ENCODE results near the gene ZBTB5. TPM values are rescaled to one million over a fixed set of nuclear protein-coding genes. Genes with fewer than 3 reads are reported as not detected.
A peak's percentile ranks its signal among the peaks of the same experiment; 100 is the strongest.

The ZBTB5 gene
- total RNA-seq, 1 experiment from 2014 or later: 5.7 TPM

DNA sequence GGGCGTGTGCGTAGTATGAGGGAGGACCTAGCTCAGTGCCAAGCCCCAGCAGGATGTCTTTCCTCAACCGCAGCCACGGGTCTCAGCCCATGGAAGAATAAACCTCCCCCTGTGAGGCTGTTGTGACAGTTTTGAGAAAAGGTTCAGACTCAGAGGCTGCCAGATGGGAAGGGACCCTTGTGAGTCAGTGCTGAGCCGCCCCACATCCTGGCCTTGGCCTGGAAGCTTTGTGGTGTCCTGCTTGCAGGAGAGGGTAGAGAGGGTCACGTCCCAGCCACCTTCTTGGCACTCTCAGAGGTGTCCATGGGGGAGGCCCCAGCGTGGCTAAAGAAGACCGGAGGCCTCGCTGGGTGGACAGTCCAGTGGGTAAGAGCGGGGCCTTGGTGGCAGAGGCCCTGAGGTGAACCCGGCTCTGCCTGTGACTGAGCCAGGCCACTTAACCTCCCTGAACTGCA is 39.9 kb downstream of the ZBTB5 start:
- DNase-seq (ENCODE audit: low read depth): no peak

DNA sequence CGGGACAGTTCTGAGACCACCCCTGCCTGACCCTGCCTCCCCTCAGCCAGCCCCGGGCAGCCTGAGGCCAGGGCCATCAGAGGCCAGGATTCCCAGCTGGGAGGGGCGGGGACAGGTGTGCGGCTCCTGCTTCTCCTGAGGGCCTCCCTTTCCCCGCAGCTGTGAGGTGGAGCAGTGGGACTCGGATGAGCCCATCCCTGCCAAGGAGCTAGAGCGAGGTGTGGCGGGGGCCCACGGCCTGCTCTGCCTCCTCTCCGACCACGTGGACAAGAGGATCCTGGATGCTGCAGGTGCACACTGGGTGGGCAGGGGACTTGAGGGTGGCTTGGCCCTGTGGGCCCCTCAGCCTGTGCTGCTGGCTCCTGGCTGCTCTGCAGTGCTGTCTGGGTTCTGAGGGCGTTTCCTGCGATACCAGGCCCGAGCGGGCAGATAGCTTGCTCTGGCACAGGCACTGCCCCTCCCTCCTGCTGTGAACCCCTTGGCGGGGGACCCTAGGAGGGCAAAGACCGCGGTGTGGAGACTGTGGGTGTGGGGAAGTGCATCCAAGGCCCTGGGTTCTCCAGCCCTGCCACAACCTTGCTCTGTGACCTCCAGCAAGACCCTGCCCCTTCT is 40.5 kb downstream of the ZBTB5 start:
- DNase-seq (ENCODE audit: low read depth): no peak

GRCh38 chr9:37424204-37424685 is 41.0 kb downstream of the ZBTB5 start:
- no peak for DNase-seq (ENCODE audit: low read depth)

DNA sequence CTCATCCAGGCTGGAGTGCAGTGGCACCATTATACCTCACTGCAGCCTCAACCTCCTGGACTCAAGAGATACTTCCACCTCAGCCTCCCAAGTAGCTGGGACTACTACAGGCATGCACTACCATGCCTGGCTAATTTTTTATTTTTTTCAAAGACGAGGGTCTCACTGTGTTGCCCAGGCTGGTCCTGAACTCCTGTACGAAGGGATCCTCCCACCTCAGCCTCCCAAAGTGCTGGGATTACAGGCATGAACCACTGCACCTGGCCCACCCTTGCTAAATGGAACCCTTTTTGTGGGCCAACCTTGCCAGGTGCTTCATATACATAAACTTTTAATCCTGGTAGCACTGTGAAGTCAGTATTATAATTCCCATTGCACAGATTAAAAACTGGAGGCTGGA is 41.7 kb downstream of the ZBTB5 start:
- no peak for DNase-seq (ENCODE audit: low read depth)

DNA sequence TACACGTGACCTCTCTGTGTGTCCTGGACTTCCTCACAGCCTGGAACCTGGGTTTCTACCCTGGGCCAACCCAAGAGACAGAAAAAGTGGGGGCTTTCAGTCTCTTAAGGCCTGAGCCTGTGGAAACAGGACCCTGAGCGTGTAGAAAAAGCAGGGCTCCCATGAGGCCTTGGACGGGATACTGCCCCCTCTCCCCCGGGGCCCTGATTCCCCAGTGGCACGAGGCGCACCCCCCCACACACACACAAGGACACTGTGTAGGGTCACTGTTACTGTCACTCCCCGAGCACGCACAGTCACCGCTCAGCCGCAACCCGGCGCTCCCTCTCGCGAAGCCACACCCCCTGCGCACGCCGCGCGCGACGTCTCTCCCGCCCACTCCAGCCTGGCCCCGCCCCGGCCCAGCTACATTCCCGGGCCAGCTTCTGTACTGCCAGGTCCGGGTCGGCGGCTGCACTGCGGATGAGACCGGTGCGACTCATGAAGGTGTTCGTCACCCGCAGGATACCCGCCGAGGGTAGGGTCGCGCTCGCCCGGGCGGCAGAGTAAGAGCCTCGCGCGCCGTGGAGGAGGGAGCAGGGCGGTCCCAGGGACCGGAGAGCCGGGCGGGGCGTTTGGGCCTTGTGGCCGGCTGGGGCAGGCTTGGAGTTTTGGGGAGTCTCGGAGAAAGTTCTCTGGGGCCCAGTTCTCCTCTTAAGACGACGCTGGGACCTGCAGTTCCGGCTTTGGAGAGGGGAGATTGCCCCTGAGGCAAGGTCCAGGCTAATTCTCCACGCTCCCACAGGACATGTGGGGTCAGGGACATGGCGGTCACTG is 42.8 kb downstream of the ZBTB5 start, which contains the start of gene GRHPR:
TSS of gene GRHPR (plus strand) at position 408 of the 816 bp plus-strand sequence. CDS start at position 463, 55 bp downstream.
- DNase-seq (ENCODE audit: low read depth): peak; percentile 82

GRCh38 chr9:37421914-37422288 is 43.3 kb downstream of the ZBTB5 start:
- DNase-seq (ENCODE audit: low read depth): no peak

DNA sequence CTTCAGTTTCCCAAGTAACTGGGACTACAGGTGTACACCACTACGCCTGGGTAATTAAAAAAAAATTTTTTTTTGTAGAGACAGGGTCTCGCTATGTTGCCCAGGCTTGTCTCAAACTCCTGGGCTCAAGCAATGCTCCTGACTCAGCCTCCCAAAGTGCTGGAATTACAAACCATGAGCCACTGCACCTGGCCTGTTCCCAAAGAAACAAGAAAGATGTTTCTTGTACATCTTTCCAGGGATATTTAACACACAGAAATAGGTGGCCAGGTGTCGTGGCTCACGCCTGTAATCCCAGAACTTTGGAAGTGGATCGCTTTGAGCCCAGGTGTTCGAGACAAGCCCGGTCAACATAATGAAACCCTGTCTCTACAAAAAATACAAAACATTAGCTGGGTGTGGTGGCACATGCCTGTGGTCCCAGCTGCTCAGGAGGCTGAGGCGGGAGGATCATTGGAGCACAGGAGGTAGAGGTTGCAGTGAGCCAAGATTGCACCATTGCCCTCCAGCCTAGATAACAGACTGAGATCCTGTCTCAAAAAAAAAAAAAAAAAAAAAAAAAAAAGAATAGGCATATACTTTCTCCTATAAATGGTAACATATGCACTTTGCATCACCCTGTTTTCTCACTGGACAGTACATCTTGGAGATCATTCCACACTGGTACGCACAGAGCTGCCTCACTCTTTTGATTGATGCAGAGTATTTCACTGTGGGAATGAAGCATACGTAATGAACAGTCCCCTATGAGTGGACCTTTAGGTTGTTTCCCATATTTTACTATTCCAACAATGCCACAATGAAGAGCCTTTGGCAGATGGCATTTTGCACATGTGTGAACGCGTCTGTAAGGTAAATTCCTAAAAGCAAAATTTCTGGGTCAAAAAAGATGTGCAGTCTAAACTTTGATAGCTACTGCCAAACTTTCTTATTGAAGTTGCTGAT is 44.7 kb downstream of the ZBTB5 start:
- no peak for DNase-seq (ENCODE audit: low read depth)

DNA sequence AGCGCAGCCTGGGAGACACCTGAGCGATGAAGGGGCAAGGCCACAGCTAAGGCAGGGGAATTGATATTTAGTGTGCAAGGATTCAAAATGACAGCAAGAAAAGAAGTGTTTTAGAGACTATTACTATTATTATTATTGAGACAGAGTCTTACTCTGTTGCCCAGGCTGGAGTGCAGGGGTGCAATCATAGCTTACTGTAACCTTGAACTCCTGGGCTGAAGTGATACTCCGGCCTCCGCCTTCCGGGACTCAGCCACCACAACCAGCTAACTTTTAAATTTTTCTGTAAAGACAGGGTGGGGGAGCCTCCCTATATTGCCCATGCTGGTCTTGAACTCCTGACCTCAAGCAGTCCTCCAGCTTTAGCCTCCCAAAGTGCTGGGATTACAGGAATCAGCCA is 46.0 kb downstream of the ZBTB5 start:
- no peak for DNase-seq (ENCODE audit: low read depth)

GRCh38 chr9:37417857-37418618 is 47.2 kb downstream of the ZBTB5 start:
- no peak for DNase-seq (ENCODE audit: low read depth)

GRCh38 chr9:37417252-37417803 is 47.9 kb downstream of the ZBTB5 start:
- no peak for DNase-seq (ENCODE audit: low read depth)

GRCh38 chr9:37415011-37415719 is 50.1 kb downstream of the ZBTB5 start:
- peak; percentile 73 for DNase-seq (ENCODE audit: low read depth)

DNA sequence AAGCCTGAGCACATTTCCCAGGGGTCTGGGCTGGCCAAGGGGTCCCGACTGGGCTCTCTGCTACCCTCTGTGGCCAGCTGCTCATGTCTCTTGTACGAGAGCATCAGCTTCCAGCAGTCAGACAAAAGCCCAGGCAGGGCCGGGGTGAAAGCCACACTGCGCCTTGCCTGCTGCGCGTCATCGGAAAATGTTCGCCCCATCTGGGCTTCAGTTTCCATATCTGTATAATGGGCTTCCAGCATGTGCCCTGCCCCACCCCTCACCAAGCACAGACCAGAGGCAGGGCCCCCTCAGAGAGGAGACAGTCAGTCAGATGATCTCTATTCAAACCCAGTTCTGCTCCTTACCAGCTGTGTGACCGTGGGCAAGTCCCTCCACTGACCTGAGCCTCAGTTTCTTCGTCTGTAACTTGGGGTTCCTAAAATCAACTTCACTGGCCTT is 50.7 kb downstream of the ZBTB5 start:
- DNase-seq (ENCODE audit: low read depth): no peak

DNA sequence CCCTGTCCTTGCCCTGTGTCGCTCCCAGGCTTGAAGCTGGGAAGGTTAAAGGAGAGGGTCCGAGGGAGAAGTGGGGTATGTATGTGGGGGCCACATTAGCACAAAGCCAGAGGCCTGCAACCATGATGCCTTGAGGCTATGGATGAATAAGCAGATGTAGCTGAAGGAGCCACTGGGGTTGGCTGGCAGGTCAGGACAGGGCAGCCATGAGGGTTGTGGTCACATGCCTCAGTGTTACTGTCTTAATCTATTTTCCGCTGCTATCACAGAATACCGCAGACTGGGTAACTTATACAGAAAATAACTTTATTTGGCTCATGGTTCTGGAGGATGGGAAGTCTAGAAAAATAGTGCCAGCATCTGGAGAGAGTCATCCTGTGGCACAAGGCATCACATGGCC is 51.9 kb downstream of the ZBTB5 start:
- no peak for DNase-seq (ENCODE audit: low read depth)

DNA sequence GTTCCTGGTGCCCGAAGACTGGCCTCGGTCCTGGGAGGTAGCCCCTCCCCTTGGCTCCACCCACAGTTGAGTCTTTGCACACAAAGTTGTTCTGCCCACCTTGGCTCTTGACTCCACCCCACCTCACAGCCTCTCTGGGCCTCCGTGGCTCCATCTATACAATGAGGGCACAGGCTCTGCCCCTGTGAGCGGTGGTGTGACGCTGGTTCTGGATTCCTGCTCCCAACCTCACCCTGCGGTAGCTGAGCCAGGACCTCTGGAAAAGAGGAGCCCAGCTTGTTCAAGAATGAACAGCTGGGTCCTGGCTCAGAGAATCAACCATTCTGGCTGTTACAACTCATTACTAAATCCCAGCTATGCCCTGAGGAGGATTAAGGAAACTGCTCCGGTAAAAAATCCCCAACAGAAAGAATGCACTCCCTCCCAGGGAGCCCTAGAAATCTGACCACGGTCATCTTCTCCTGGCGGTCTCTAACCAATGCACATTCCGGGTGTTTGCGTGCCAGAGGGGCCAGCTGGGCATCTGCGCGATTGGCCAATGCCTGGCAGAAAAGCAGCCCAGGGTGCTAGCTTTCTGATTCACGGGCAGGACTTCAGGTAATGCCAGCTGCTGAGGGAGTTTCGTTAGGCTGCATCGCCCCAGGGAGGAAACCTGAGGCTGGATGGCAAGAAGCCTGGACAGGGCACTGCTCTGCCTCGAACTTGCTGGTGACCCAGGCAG is 52.7 kb downstream of the ZBTB5 start:
- no peak for DNase-seq (ENCODE audit: low read depth)

DNA sequence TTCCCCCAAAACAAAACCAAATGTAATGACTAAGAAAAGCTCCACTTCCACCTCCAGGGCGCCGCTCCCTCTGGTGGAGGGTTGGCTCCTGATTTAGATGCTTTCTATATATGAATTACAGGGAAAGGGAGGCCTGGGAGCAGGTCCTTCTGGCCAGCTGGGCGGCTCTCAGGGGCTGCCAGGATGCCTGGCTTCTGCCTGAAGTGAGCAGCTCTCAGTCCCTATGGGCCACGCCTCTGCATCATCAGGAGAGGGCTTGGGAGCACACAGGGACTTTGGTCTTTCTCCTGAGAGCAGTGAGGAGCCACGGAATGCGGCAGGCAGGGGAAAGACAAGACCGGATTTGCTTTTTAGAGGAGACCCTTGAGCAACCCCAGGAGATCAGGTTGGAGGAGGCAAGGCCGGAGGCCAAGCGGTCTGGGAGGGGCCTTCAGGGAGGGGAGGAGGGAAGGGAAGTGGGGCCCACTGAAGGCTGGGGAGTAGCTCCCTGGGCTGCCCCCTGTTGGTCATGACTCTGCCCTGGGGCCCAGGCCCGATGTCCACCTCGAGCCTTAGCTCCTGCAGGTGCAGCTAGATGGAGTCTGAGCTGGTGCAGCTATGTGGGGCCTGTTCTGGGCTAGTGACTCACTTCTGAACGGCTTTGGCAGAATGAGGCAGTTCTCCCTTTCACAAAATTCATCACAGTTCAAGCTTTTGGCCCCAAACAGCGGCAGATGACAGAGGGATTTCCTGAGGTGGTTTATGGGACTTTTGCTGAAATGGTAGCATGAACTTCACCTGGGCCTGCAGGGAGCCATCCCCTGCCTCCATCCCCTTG is 54.1 kb downstream of the ZBTB5 start:
- no peak for DNase-seq (ENCODE audit: low read depth)

DNA sequence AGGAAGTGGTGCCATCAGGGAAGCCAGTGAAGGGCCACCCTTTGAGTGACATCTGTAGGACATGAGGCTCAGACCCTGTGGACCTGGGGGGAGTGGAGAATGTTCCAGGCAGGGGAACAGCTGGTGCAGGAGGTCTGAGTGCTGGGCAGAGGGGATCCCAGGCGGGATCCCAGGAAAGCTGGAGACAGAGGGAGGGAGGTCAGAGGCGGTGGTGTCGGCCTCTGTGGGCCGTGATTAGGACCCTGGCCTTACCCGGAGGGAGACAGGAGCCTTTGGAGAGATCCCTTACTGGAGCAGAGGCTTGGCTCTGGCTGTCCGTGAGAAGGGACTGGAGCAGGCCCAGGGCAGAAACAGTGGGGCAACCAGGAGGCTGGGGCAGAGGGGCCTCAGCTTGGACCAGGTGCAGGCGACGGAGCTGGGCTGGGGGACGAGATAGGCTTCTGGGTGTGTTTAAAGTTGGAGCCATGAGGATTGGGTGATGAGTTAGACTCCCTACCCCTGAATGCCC is 54.8 kb downstream of the ZBTB5 start:
- DNase-seq (ENCODE audit: low read depth): no peak

GRCh38 chr9:37408933-37409710 is 56.1 kb downstream of the ZBTB5 start:
- DNase-seq (ENCODE audit: low read depth): no peak
